HG02884 (cell line): ENCODE results near the gene SPRYD3.

Experiments
- ATAC-seq: cut with Tn5 transposase; IDR thresholded peaks from one replicate; pipeline ENCODE4 v1.9.1; 2021; ENCODE audit warnings: mild to moderate bottlenecking, moderate library complexity; ENCODE audit not compliant: unreplicated experiment

Gene SPRYD3

GRCh38 chr12:53063708-53064612, 15.2 kb downstream of the SPRYD3 start:
- ATAC-seq, result no peak

- ATAC-seq, result no peak
Observed at GRCh38 chr12:53062977-53063707, 16.0 kb downstream of the SPRYD3 start.

GRCh38 chr12:53062011-53062961, 16.9 kb downstream of the SPRYD3 start:
- ATAC-seq, result no peak

- ATAC-seq, result no peak
Observed at GRCh38 chr12:53061404-53062010, 17.7 kb downstream of the SPRYD3 start.

GRCh38 chr12:53060721-53061276, 18.4 kb downstream of the SPRYD3 start:
- no peak for ATAC-seq

- no peak for ATAC-seq
Observed at GRCh38 chr12:53060064-53060720, 19.0 kb downstream of the SPRYD3 start.

- ATAC-seq, result no peak
Observed at GRCh38 chr12:53059434-53060063, 19.6 kb downstream of the SPRYD3 start.

GRCh38 chr12:53058674-53059433, 20.3 kb downstream of the SPRYD3 start:
- no peak for ATAC-seq

- no peak for ATAC-seq
Observed at GRCh38 chr12:53057816-53058500, 21.2 kb downstream of the SPRYD3 start.

- no peak for ATAC-seq
Observed at GRCh38 chr12:53056901-53057300, 22.3 kb downstream of the SPRYD3 start.

- ATAC-seq, result no peak
Observed at GRCh38 chr12:53056296-53056695, 22.9 kb downstream of the SPRYD3 start.

- no peak for ATAC-seq
Observed at GRCh38 chr12:53055471-53056266, 23.5 kb downstream of the SPRYD3 start.

- peak; percentile 91 for ATAC-seq
Observed at GRCh38 chr12:53054112-53054878, 24.9 kb downstream of the SPRYD3 start.

GRCh38 chr12:53053218-53054111, 25.7 kb downstream of the SPRYD3 start:
- no peak for ATAC-seq
